DMS 273 (cell line): ENCODE results near the gene TNK1.

Experiments
- DNase-seq: peaks from one replicate; lab custom pipeline; 2025; ENCODE audit not compliant: unreplicated experiment; lab: John Stamatoyannopoulos, UW

TNK1 gene

GRCh38 chr17:7389924-7390910 lies 9.3 kb downstream of the TNK1 start:
- DNase-seq: no peak

GRCh38 chr17:7391307-7391706 lies 10.4 kb downstream of the TNK1 start:
- no peak for DNase-seq

GRCh38 chr17:7392696-7393612 lies 12.1 kb downstream of the TNK1 start:
- no peak for DNase-seq

- DNase-seq: peak; percentile 68
Observed at GRCh38 chr17:7393613-7394451, 12.9 kb downstream of the TNK1 start.

- DNase-seq: peak; percentile 84
Observed at GRCh38 chr17:7394452-7395191, 13.7 kb downstream of the TNK1 start, which contains the start of gene PLSCR3. TSS of gene PLSCR3 (minus strand) at chr17:7394525. CDS start at chr17:7394110, 415 bp downstream.

GRCh38 chr17:7396147-7396546 lies 15.3 kb downstream of the TNK1 start:
- no peak for DNase-seq

- no peak for DNase-seq
Observed at GRCh38 chr17:7398612-7399011, 17.7 kb downstream of the TNK1 start.

- peak; percentile 70 for DNase-seq
Observed at GRCh38 chr17:7403043-7403726, 22.3 kb downstream of the TNK1 start.

GRCh38 chr17:7403727-7403976 lies 22.8 kb downstream of the TNK1 start:
- peak; percentile 80 for DNase-seq

GRCh38 chr17:7403977-7404736 lies 23.3 kb downstream of the TNK1 start, which contains the start of gene TMEM256:
TSS of gene TMEM256 (minus strand) at chr17:7404097. CDS start at chr17:7404084, 13 bp downstream.
- DNase-seq: peak; percentile 98

- DNase-seq: peak; percentile 60
Observed at GRCh38 chr17:7404737-7405349, 24.0 kb downstream of the TNK1 start.

GRCh38 chr17:7405350-7406234 lies 24.7 kb downstream of the TNK1 start:
- DNase-seq: no peak

GRCh38 chr17:7406235-7406825 lies 25.4 kb downstream of the TNK1 start:
- no peak for DNase-seq

- DNase-seq: no peak
Observed at GRCh38 chr17:7407082-7407481, 26.2 kb downstream of the TNK1 start.

- DNase-seq: no peak
Observed at GRCh38 chr17:7407485-7408251, 26.8 kb downstream of the TNK1 start, which contains the start of gene NLGN2. TSS of gene NLGN2 (plus strand) at chr17:7407845. CDS start at chr17:7408256, 411 bp downstream.

GRCh38 chr17:7408252-7408727 lies 27.4 kb downstream of the TNK1 start:
- DNase-seq: no peak
